ENCODE measurements around the gene PTGES3. TPM values are rescaled to one million over a fixed set of nuclear protein-coding genes. Genes with fewer than 3 reads are reported as not detected.
A peak's percentile ranks its signal among the peaks of the same experiment; 100 is the strongest.

PTGES3 gene
- total RNA-seq, 4 donors from 2014 or later = 73.5 to 115 (median 104) TPM

DNA sequence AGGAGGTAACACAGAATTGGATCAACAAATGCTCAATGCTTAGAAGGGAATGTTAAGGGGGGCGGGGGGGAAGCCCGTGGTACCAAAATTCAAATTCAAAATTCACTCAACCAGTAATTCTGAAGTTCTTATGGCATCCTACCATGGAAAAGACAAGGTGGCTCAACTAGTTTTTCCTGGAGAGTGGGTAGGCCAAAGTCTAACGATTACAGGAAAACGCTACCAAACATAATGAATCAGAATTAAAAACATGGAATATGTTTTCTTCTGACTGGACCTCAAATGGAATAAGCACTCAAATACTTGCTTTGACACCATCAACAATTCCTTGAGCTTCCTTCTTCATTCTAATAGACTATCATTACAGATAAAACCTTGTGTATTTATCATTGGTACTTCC is 34.7 kb upstream of the PTGES3 start:
- ATAC-seq = no peak
- H3K27me3 ChIP-seq = no peaks in the 10 kb centered on the region
- H3K36me3 ChIP-seq = peaks cover 0 to 38% of the 10 kb centered on the region in 2 donors
- H3K4me3 ChIP-seq = peak overlapping the region in 1 of 2 donors; percentile 87
- 30 to 65% methylated on average over 2 to 4 of the region's 4 CpGs for WGBS, 2 donors (ENCODE audit: low coverage in 1 of 2)
- peaks cover 5 to 72% (median 43%) of the 10 kb centered on the region in 3 donors for H3K4me1 ChIP-seq
- H3K27ac ChIP-seq = peak overlapping the region in 2 of 4 donors; percentile 18 to 89
- no peak for TF ChIP-seq POLR2A (IDR thresholded peaks at IDR 0.05)
- no peak for TF ChIP-seq EP300 (IDR thresholded peaks at IDR 0.05)
- no peak for TF ChIP-seq POLR2AphosphoS5 (IDR thresholded peaks at IDR 0.05)
- TF ChIP-seq, protein P1, sequence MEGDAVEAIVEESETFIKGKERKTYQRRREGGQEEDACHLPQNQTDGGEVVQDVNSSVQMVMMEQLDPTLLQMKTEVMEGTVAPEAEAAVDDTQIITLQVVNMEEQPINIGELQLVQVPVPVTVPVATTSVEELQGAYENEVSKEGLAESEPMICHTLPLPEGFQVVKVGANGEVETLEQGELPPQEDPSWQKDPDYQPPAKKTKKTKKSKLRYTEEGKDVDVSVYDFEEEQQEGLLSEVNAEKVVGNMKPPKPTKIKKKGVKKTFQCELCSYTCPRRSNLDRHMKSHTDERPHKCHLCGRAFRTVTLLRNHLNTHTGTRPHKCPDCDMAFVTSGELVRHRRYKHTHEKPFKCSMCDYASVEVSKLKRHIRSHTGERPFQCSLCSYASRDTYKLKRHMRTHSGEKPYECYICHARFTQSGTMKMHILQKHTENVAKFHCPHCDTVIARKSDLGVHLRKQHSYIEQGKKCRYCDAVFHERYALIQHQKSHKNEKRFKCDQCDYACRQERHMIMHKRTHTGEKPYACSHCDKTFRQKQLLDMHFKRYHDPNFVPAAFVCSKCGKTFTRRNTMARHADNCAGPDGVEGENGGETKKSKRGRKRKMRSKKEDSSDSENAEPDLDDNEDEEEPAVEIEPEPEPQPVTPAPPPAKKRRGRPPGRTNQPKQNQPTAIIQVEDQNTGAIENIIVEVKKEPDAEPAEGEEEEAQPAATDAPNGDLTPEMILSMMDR (IDR thresholded peaks at IDR 0.05) = no peak
- H3K9me3 ChIP-seq = no peaks in the 10 kb centered on the region

GRCh38 chr12:56721721-56722120 is 33.6 kb upstream of the PTGES3 start:
- TF ChIP-seq EP300 (IDR thresholded peaks at IDR 0.05) (no peak), POLR2A (IDR thresholded peaks at IDR 0.05) (no peak), POLR2AphosphoS5 (IDR thresholded peaks at IDR 0.05) (no peak)
- TF ChIP-seq, protein P1 (IDR thresholded peaks at IDR 0.05) = no peak
- peak overlapping the region in 1 of 2 donors; percentile 87 for H3K4me3 ChIP-seq

GRCh38 chr12:56721216-56721615 is 33.1 kb upstream of the PTGES3 start:
- H3K9me3 ChIP-seq = no peaks in the 10 kb centered on the region
- peak overlapping the region in 3 of 4 donors; percentile 3 to 21 (median 3) for H3K27ac ChIP-seq
- no peak for ATAC-seq
- peaks cover 0 to 54% of the 10 kb centered on the region in 2 donors for H3K36me3 ChIP-seq
- no peaks in the 10 kb centered on the region for H3K27me3 ChIP-seq
- no peak overlapping the region for H3K4me3 ChIP-seq
- peaks cover 5 to 87% (median 49%) of the 10 kb centered on the region in 3 donors for H3K4me1 ChIP-seq
- TF ChIP-seq POLR2AphosphoS5 (IDR thresholded peaks at IDR 0.05) = no peak
- WGBS, 2 donors (ENCODE audit: low coverage in 1 of 2) = 44 to 48% methylated on average over 2 of the region's 2 CpGs

More at GRCh38 chr12:56721721-56722120, 33.6 kb upstream of the PTGES3 start:
- no peak for ATAC-seq
- H3K27ac ChIP-seq = peak overlapping the region in 3 of 4 donors; percentile 21 to 89 (median 27)
- H3K36me3 ChIP-seq = peaks cover 0 to 49% of the 10 kb centered on the region in 2 donors
- H3K9me3 ChIP-seq = no peaks in the 10 kb centered on the region
- peaks cover 5 to 83% (median 49%) of the 10 kb centered on the region in 3 donors for H3K4me1 ChIP-seq
- WGBS, 2 donors (ENCODE audit: low coverage in 1 of 2) = 37 to 44% methylated on average over 1 to 2 of the region's 2 CpGs
- H3K27me3 ChIP-seq = no peaks in the 10 kb centered on the region

DNA sequence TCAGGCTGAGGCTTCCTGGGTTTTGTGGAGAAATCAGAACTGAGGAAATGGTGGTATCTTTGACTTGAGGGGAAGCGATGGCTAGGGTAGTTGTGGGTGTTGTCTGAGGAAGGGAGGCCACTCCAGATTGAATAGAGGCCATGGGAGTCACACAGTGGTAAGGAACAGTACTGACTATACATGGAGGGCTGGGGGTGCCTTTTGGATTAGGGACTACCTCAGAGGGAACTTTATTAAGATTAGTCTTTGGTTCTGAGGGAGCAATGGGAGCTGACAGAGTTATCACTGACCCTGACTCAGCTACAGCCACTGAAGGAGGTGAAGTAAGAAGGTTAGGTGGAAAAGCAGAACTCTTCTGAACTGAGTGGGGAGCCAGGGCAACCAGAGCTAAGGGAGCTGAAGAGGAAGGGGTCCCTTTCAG is 32.7 kb upstream of the PTGES3 start:
- H3K4me1 ChIP-seq = peaks cover 5 to 87% (median 49%) of the 10 kb centered on the region in 3 donors

GRCh38 chr12:56719056-56719455 is 31.0 kb upstream of the PTGES3 start:
- Histone ChIP-seq H3K36me3 (peaks cover 0 to 71% of the 10 kb centered on the region in 2 donors), H3K4me3 (no peak overlapping the region)

More for the DNA sequence above, 32.7 kb upstream of the PTGES3 start:
- no peaks in the 10 kb centered on the region for H3K27me3 ChIP-seq
- H3K4me3 ChIP-seq = no peak overlapping the region
- 57 to 89% methylated on average over 1 of the region's 1 CpG for WGBS, 2 donors (ENCODE audit: low coverage in 1 of 2)
- no peak for ATAC-seq
- no peaks in the 10 kb centered on the region for H3K9me3 ChIP-seq
- peak overlapping the region in 2 of 4 donors; percentile 1 to 3 for H3K27ac ChIP-seq
- H3K36me3 ChIP-seq = peaks cover 0 to 58% of the 10 kb centered on the region in 2 donors
- TF ChIP-seq EP300 (IDR thresholded peaks at IDR 0.05) (no peak), POLR2AphosphoS5 (IDR thresholded peaks at IDR 0.05) (no peak)

More at GRCh38 chr12:56719056-56719455, 31.0 kb upstream of the PTGES3 start:
- no peaks in the 10 kb centered on the region for H3K27me3 ChIP-seq
- H3K4me1 ChIP-seq = peaks cover 5 to 89% (median 49%) of the 10 kb centered on the region in 3 donors
- H3K27ac ChIP-seq = no peak overlapping the region
- H3K9me3 ChIP-seq = no peaks in the 10 kb centered on the region
- ATAC-seq = no peak
- TF ChIP-seq POLR2A (IDR thresholded peaks at IDR 0.05) = no peak
- TF ChIP-seq, protein P1 (IDR thresholded peaks at IDR 0.05) = no peak
- no peak for TF ChIP-seq EP300 (IDR thresholded peaks at IDR 0.05)
- no peak for TF ChIP-seq POLR2AphosphoS5 (IDR thresholded peaks at IDR 0.05)
